Left hindlimb (tissue), 1 donor: ENCODE data around the gene NINL.
A peak's percentile ranks its signal among the peaks of the same experiment; 100 is the strongest.
"Not testable (repeated sequence)": the region's sequence is repeated elsewhere in the genome, so short reads cannot be mapped to it uniquely, and the experiment has no call there.

Source experiments
- DNase-seq: peaks from one replicate; pipeline ENCODE4 v3.0.0-alpha.2; 2018

The NINL gene

GRCh38 chr20:25481235-25481917 is 104.0 kb downstream of the NINL start:
- DNase-seq: peak; percentile 21

GRCh38 chr20:25480797-25481196 is 104.5 kb downstream of the NINL start:
- DNase-seq: no peak

- no peak for DNase-seq
Measured at GRCh38 chr20:25480156-25480555, 105.2 kb downstream of the NINL start.

DNA sequence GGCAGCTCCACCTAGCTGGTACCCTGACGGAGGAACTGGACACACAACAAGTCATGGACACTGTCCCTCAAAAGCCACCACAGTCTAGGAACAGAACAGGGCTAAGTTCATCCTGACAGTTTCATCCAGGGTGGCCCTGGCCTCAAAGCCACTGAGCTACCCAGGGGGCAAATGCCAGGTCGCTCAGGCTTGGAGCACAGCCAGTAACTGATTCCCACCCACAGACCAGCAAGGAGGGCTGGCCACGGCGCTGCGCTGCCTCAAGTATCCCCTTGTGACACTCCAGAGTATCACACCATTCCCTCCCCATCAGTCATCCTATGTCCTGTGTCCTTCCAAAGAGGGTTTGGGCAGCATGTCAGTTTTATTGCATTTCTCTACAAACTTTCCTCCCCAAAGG is 105.7 kb downstream of the NINL start:
- DNase-seq: no peak

DNA sequence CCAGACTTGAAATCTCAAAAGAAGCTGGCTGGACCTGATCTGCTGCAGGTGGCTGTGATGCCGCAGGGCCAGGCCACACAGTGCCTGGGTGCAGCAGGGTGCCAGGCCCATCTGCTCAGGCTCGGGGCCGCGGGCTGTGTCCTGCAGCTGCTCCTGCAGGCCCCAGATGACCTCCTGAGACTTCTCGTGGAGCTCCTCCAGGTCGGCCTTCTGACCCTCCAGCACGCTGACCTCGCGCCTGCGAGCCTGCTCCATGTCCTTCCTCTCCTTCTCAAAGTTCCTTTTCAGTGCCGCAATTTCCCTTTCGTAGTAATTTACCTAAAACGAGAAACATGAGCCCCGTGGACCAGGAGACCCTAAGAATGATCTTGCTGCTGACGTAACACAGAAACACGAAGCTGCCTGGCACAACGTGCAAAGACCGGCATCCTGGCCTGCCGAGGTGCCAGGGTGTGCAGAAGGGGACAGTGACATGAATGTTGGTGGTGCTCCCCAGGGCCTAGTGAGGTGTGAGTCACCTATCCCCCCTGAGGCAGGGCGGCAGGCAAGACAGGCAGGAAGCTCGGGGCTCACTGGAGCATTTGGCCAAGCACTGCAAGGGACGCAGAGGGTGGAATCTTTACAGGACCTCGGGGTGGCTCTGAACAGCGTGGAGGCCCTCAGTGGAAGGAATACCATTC is 106.3 kb downstream of the NINL start:
- DNase-seq: no peak

DNA sequence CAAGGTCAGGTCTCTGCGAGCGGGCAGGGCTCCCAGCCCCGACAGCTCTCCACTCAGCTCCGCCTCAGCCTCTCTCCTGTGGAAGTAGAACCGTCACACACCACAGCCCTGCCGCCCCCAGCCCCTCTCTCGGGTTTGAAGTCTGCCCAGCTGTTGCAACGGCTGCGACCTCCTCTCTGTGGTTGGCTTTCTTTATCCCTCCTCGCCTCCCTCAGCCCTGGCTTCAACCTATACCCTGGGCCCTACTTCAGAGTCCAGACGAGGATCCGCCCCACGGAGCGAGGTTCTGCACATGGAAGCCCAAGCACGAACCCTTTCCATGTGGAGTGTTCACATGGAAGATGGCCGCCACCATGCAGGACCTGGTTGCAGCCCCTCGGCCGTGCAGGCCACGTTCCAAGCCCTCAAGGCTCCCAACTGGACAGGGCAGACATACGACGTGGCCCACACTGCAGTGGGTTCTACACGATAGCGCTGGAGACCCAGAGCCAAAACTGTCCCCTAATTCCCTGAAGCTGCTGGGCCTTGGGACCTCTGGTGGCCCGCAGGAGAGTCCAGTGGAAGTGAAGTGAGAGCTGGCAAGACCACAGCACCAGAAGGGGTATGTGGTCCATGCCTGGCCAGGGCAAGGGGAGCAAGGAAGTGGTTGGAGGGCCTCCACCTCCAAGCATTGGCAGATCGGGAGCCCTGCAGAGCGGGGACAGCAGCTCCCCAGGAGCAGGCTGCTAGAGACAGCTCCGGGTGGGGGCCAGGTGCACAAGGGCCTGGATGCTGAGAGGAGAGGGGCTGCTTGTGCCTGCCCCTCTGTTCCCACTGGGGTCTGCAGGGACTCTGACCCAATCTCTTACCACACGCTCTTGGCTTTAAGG is 108.1 kb downstream of the NINL start:
- DNase-seq: no peak

- DNase-seq: no peak
Measured at GRCh38 chr20:25476106-25477013, 109.0 kb downstream of the NINL start.

DNA sequence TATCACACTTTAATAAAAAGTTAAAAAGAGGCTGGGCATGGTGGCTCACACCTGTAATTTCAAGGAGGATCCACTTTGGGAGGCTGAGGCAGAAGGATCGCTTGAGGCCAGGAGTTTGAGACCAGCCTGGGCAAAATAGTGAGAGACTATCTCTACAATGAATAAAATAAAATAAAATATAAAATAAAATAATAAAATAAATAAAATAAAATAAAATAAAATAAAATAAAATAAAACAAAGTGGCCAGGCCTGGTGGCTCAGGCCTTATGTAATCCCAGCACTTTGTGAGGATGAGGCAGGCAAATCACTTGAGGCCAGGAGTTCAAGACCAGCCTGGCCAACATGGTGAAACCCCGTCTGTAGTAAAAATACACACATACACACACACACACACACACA is 112.0 kb downstream of the NINL start:
- not testable (repeated sequence) for DNase-seq

DNA sequence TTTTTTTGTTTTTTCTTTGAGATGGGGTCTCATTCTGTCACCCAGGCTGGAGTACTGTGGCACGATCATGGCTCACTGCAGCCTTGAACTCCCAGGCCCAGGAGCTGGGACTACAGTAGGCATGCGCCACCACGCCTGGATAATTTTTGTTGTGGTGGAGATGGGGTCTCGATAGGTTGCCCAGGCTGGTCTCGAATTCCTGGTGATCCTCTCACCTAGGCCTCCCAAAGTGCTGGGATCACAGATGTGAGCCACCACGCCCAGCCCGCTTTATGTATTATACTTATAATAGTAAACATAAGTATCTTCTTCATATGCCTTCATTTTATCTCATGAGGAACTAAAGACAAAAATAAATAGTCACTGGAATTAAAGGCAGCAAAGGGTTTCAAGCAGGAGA is 114.3 kb downstream of the NINL start:
- DNase-seq: peak; percentile 13

DNA sequence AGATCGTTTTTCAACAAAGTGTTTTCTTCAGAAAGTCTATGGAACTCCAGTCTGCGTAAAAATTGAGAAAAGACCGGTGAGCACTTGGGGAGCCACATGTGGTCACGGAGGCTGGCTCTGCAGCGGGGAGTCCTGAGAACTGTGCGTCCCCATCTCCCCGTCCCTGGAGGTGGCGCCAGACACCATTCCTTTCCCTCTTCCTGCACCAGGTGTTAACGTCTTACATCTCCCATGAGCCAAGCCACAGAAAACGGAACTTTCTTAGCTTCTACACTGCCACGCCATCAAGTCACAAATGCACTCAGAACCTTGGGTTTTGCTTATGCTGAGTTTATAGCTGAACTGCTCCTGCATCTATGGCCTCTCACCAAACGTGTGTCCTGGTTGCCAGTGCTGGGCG is 115.3 kb downstream of the NINL start:
- DNase-seq: peak; percentile 41

GRCh38 chr20:25469558-25469957 is 115.8 kb downstream of the NINL start:
- DNase-seq: peak; percentile 20

- no peak for DNase-seq
Measured at GRCh38 chr20:25468126-25469075, 116.9 kb downstream of the NINL start.

- no peak for DNase-seq
Measured at GRCh38 chr20:25467441-25467840, 117.9 kb downstream of the NINL start.

DNA sequence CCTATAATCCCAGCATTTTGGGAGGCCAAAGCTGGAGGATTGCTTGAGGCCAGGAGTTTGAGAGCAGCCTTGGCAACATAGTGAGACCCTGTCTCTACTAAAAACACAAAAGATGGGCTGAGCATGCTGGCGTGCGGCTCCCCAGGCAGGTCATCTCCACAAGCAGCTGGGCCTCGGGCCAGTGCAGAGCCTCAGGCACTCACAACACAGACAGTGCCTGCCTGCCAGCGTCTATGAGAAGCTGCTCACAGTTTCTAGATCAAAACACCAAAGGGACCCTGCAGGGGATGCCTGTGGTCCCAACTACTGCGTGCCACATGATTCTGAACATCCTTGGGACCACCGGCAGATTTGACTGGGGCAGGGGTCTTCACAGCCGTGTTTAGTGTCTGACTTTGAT is 118.5 kb downstream of the NINL start:
- no peak for DNase-seq

- DNase-seq: no peak
Measured at GRCh38 chr20:25465243-25466135, 119.8 kb downstream of the NINL start.

DNA sequence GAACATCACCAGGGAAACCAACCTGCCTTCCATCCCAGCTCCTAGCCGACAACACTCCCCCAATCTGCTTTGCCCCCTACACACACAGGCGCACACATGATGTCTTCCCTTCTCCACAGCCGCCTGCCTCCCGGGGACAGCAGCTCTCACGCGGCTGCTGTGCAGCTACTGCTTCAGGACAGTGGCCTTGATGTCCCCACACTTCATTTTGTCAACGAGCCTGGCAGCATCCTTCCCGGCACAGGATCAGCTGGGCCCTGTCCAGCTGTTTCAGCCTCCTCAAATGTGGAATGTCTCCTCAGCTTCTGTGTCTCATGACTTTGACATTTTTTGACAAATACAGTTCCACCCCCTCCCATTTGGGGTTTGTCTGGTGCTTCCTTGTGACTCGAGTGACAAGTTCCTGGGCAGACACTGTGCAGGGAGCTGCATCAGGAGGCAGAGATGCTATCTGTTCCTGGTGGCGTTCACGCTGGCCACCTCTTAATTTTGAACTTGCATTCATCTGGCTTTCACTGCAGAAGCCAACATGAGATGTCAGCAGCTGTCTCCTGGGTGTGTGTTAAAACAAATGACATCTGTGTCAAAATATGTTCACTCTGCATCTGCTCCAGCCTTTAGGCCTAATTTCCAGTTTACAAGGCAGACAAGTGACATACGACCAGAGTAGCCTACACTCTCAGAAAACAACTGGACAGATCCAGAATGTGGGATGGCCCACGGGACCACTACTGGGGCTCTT is 120.7 kb downstream of the NINL start:
- no peak for DNase-seq

DNA sequence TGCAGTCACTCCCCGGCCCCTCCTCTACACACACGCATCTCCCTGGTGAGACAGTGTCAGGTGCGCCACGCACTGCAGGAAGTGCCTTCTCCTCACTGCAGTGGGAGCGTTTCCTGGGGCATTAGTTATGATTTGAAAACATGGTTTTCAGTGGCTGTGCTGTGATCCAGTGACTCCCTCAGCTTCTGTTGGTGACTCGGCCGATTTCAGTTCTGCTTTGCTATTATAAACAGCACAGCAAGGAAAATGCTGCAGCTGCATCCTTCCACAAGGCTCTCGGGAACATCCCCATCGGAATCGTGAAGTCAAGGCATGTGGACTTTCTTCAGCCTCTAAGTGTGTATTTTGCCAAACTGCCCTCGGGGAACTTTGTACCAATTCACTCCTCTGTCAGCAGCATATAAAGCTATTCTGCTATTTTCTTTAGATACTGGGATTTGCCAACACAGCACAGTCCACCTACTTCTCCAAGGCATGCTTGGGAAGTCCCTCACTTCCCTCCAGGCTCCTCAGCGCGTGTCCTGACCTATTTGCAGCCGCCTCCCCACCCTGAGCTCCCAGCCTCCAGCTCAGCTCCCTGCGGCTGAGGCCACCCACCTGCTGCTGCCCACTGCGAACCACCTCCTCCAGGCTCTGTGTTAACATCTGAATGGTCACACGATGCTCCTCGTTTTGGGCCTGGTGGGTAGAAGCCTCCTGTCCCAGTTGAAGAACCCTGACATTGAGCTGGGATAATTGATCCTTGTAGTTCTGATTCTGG is 123.4 kb downstream of the NINL start:
- DNase-seq: no peak

DNA sequence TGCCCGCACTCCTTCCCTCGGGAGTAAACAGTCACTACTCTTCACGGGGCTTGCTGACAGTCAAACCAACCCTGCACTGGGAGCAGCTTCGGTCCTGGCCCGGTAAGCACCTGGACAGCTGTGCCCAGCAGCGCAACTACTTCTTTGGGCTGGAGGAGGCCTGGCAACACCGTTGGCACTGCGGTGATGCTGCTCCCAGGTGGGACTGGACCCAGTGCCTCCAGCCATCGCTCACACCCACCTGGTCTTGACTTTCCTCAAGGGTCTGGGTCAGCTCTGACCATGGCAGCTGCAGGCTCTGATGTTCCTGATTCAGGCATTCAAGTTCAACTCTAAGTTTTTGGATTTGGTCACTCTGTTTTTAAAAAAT is 124.1 kb downstream of the NINL start:
- no peak for DNase-seq
